ENCODE results near the gene XYLB. TPM values are rescaled to one million over a fixed set of nuclear protein-coding genes. Genes with fewer than 3 reads are reported as not detected.

The XYLB gene
- total RNA-seq, 5 donors from 2014 or later (not counting 1 experiment from before 2014, with no cell fraction given): 0.59 to 1.9 (median 1.0) TPM

DNA sequence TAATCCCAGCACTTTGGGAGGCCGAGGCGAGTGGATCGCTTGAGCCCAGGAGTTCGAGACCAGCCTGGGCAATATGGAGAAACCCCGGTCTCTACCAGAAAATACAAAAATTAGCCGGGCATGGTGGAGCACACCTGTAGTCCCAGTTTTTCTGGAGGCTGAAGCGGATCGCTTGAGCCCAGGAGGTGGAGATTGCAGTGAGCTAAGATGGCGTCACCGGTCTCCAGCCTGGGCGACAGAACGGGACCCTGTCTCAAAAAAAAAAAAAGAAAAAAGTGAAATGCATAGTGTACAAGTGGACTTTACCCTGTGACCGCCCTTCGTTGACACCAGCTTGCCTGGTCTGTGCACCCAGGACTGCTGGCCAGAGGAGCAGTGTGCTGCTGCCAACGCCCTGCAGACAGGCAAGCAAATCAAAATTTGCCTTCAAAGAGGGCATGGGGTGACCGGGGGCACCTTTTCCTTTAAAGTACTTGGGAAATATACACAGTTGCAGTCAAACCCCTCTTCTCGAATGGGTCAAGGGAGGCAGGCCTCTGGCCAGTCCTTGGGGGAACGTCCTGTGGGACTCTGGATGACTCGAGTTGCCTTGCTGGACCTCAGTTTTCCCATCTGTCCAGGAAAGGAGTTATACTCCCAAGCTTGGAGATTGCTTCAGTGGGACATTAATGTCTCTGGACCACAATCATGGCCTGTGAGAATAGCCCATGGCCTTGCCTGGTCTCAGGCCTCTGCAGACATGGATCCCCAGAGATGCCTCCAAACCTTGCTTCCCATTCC is 1.0 kb downstream of the XYLB start:
- peak overlapping the region in 2 of 3 donors; percentile 58 to 69 for H3K4me3 Mint-ChIP-seq
- H3K4me3 ChIP-seq (ENCODE audit: control insufficient read depth in 1 of 2, extremely low read depth in 1 of 2, low read length in 1 of 2): peak overlapping the region; percentile 55 to 59
- POLR2A ChIA-PET: no interaction called here
- peaks cover 3 to 6% (median 4%) of the 10 kb centered on the region in 3 donors for H3K4me1 Mint-ChIP-seq
- H3K27me3 ChIP-seq (replicated peaks in 1 of 2; ENCODE audit: control insufficient read depth in 2 of 2, extremely low read depth in 1 of 2, insufficient read depth in 2 of 2, low read length in 1 of 2): peaks cover 0 to 3% of the 10 kb centered on the region in 2 experiments
- CTCF ChIA-PET: interaction anchor here (0.6 to 1.6 kb wide), 3 partner anchors 31 to 183 kb away, joined by 3 to 5 read pairs (median 3); no protein-coding TSS in a partner anchor
- no peaks in the 10 kb centered on the region for H3K36me3 Mint-ChIP-seq
- H3K27ac ChIP-seq (ENCODE audit: low read length): no peak overlapping the region
- WGBS (ENCODE audit: insufficient coverage): 92% methylated on average over 19 of the region's 19 CpGs
- H3K9me3 Mint-ChIP-seq: no peaks in the 10 kb centered on the region
- H3K36me3 ChIP-seq (ENCODE audit: control insufficient read depth in 2 of 2, extremely low read depth in 1 of 2, insufficient read depth in 1 of 2, low read length in 1 of 2): no peaks in the 10 kb centered on the region
- H3K9me3 ChIP-seq: no peaks in the 10 kb centered on the region
- DNase-seq (no peak), ATAC-seq (replicated peaks in 1 of 4) (no peak)
- H3K4me1 ChIP-seq (ENCODE audit: control insufficient read depth in 1 of 2, extremely low read depth in 1 of 2, insufficient read depth in 2 of 2, low read length in 2 of 2): peaks cover 0 to 14% of the 10 kb centered on the region in 2 experiments
- H3K27me3 Mint-ChIP-seq: no peaks in the 10 kb centered on the region
- no peak overlapping the region for H3K27ac Mint-ChIP-seq

DNA sequence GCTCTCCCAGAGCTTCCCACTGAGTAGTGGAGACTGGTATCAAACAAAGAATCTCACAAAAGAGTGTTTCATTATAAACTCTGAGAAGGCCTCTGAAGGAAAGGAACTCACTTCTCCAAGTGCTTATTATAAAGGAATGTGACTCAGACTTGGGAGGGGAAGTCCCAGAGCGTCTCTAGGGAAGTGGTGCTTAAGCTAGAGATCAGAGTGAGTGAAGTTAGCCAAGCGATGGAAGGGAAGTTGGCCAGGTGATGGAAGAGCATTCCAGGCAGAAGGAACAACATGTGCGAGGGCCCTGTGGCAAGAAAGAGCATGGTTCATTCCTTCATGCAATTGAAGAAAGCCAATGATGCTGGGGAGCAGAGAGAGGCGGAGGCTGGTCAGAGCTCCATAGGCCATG is 2.3 kb downstream of the XYLB start:
- WGBS (ENCODE audit: insufficient coverage): 93% methylated on average over 4 of the region's 4 CpGs
- Histone ChIP-seq H3K27me3 (replicated peaks in 1 of 2; ENCODE audit: control insufficient read depth in 2 of 2, extremely low read depth in 1 of 2, insufficient read depth in 2 of 2, low read length in 1 of 2) (peaks cover 0 to 3% of the 10 kb centered on the region in 2 experiments), H3K36me3 (ENCODE audit: control insufficient read depth in 2 of 2, extremely low read depth in 1 of 2, insufficient read depth in 1 of 2, low read length in 1 of 2) (no peaks in the 10 kb centered on the region), H3K9me3 (no peaks in the 10 kb centered on the region), H3K27ac (ENCODE audit: low read length) (no peak overlapping the region), H3K4me1 (ENCODE audit: control insufficient read depth in 1 of 2, extremely low read depth in 1 of 2, insufficient read depth in 2 of 2, low read length in 2 of 2) (peaks cover 0 to 14% of the 10 kb centered on the region in 2 experiments), H3K4me3 (ENCODE audit: control insufficient read depth in 1 of 2, extremely low read depth in 1 of 2, low read length in 1 of 2) (no peak overlapping the region)
- no peak overlapping the region for H3K4me3 Mint-ChIP-seq
- H3K4me1 Mint-ChIP-seq: peaks cover 3 to 6% (median 4%) of the 10 kb centered on the region in 3 donors
- H3K27me3 Mint-ChIP-seq: no peaks in the 10 kb centered on the region
- ChIA-PET CTCF (no interaction called here), POLR2A (no interaction called here)
- DNase-seq: no peak
- no peaks in the 10 kb centered on the region for H3K9me3 Mint-ChIP-seq
- H3K36me3 Mint-ChIP-seq: no peaks in the 10 kb centered on the region
- ATAC-seq (replicated peaks in 1 of 4): no peak
- H3K27ac Mint-ChIP-seq: no peak overlapping the region

DNA sequence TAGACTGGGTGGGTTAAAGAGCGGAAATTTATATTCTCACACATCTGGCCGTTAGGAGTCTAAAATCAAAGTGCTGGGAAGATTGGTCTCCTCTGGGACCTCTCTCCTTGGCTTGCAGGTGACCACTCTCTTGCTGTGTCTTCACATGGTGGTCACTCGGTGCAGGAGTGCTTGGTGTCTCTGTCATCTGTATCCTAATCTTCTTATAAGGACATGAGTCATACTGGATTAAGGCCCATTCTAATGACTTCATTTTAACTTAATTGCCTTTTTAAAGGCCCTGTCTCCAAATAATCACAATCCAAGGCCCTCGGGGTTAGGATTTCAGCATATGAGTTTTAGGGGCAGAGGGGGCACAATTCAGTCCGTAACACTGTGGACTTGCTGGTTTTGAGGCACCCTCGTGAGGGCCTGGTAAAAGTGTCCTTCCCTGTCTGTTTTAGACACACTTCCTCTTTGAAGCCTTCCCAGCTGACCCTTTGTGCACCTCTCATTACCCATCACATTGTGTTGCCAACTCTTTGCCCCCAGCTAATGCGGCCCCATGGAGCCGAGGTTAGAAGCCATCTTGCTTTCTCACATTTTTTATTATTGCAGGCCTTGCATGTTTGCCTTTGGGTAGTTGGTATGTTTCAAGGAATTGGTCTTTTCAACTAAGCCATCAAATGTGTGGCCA is 3.2 kb downstream of the XYLB start:
- Mint-ChIP-seq H3K9me3 (no peaks in the 10 kb centered on the region), H3K4me3 (no peak overlapping the region), H3K27me3 (no peaks in the 10 kb centered on the region), H3K36me3 (no peaks in the 10 kb centered on the region), H3K27ac (no peak overlapping the region), H3K4me1 (peaks cover 3 to 6% (median 4%) of the 10 kb centered on the region in 3 donors)
- ChIA-PET CTCF (interaction anchor here in 1 of 2 donors (0.6 kb wide), 1 partner anchor 203 kb away, joined by 3 read pairs; no protein-coding TSS in a partner anchor), POLR2A (no interaction called here)
- Histone ChIP-seq H3K4me3 (ENCODE audit: control insufficient read depth in 1 of 2, extremely low read depth in 1 of 2, low read length in 1 of 2) (no peak overlapping the region), H3K27ac (ENCODE audit: low read length) (no peak overlapping the region), H3K9me3 (no peaks in the 10 kb centered on the region), H3K27me3 (replicated peaks in 1 of 2; ENCODE audit: control insufficient read depth in 2 of 2, extremely low read depth in 1 of 2, insufficient read depth in 2 of 2, low read length in 1 of 2) (peaks cover 0 to 3% of the 10 kb centered on the region in 2 experiments), H3K36me3 (ENCODE audit: control insufficient read depth in 2 of 2, extremely low read depth in 1 of 2, insufficient read depth in 1 of 2, low read length in 1 of 2) (no peaks in the 10 kb centered on the region), H3K4me1 (ENCODE audit: control insufficient read depth in 1 of 2, extremely low read depth in 1 of 2, insufficient read depth in 2 of 2, low read length in 2 of 2) (peaks cover 0 to 14% of the 10 kb centered on the region in 2 experiments)
- ATAC-seq (replicated peaks in 1 of 4): no peak
- no peak for DNase-seq
- 100% methylated on average over 3 of the region's 8 CpGs for WGBS (ENCODE audit: insufficient coverage)

DNA sequence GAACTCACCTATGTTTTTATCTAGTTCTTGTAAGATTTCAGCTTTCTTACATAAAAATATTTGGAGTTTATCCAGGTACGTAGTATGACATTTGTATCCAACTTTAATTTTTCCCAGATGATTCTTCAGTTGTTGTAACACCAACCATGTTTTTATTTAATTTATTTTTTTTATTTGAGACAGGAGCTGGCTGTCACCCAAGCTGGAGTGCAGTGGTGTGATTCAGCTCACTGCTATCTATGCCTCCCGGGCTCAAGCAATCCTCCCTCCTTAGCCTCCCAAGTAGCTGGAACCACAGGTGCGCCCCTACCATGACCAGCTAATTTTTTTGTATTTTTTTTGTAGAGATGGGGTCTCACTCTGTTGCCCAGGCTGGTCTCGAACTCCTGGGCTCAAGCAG is 6.6 kb downstream of the XYLB start:
- no peaks in the 10 kb centered on the region for H3K27me3 ChIP-seq (replicated peaks in 1 of 2; ENCODE audit: control insufficient read depth in 2 of 2, extremely low read depth in 1 of 2, insufficient read depth in 2 of 2, low read length in 1 of 2)
- no peaks in the 10 kb centered on the region for H3K27me3 Mint-ChIP-seq
- no peak for ATAC-seq (replicated peaks in 1 of 4)
- no peaks in the 10 kb centered on the region for H3K9me3 ChIP-seq
- H3K36me3 Mint-ChIP-seq: no peaks in the 10 kb centered on the region
- H3K4me3 ChIP-seq (ENCODE audit: control insufficient read depth in 1 of 2, extremely low read depth in 1 of 2, low read length in 1 of 2): no peak overlapping the region
- H3K27ac Mint-ChIP-seq: no peak overlapping the region
- ChIA-PET POLR2A (interaction anchor here in 1 of 2 donors (0.5 kb wide), 1 partner anchor 144 kb away, joined by 4 read pairs; no protein-coding TSS in a partner anchor), CTCF (no interaction called here)
- DNase-seq: no peak
- no peaks in the 10 kb centered on the region for H3K36me3 ChIP-seq (ENCODE audit: control insufficient read depth in 2 of 2, extremely low read depth in 1 of 2, insufficient read depth in 1 of 2, low read length in 1 of 2)
- H3K9me3 Mint-ChIP-seq: no peaks in the 10 kb centered on the region
- no CpG with 5 or more reads among the region's 4 CpGs for WGBS (ENCODE audit: insufficient coverage)
- no peak overlapping the region for H3K27ac ChIP-seq (ENCODE audit: low read length)
- H3K4me1 Mint-ChIP-seq: peaks cover 0 to under 1% (median 0%) of the 10 kb centered on the region in 3 donors
- H3K4me1 ChIP-seq (ENCODE audit: control insufficient read depth in 1 of 2, extremely low read depth in 1 of 2, insufficient read depth in 2 of 2, low read length in 2 of 2): no peaks in the 10 kb centered on the region
- no peak overlapping the region for H3K4me3 Mint-ChIP-seq

DNA sequence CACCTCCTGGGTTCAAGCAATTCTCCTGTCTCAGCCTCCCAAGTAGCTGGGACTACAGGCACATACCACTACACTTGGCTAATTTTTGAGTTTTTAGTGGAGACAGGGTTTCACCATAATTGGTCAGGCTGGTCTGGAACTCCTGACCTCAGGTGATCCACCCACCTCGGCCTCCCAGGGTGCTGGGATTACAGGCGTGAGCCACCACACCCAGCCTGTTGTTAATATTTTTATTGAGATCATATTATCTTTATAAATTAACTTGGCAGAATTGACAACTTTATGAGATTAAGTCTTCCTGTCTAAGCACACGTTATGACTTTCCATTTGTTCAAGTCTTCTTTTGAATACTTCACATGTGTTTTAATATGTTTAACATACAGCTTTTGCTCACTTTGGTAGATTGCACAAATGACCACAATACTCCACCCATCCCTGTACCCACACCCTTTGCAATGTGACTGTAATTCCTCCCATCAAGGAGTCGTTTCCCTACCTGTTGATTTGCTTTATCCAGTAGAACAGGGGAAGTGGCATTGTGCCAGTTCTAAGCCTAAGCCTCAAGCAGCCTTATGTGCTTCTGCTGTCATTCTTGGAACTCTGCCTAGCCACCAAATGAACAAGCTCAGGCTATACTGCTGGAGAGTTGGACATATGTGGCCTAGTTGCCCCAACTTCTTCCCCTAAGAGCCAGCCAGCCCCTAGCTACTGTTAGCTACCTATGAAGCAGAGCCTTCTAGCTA is 8.2 kb downstream of the XYLB start:
- Histone ChIP-seq H3K9me3 (no peaks in the 10 kb centered on the region), H3K4me1 (ENCODE audit: control insufficient read depth in 1 of 2, extremely low read depth in 1 of 2, insufficient read depth in 2 of 2, low read length in 2 of 2) (no peaks in the 10 kb centered on the region), H3K36me3 (ENCODE audit: control insufficient read depth in 2 of 2, extremely low read depth in 1 of 2, insufficient read depth in 1 of 2, low read length in 1 of 2) (no peaks in the 10 kb centered on the region), H3K27me3 (replicated peaks in 1 of 2; ENCODE audit: control insufficient read depth in 2 of 2, extremely low read depth in 1 of 2, insufficient read depth in 2 of 2, low read length in 1 of 2) (no peaks in the 10 kb centered on the region), H3K4me3 (ENCODE audit: control insufficient read depth in 1 of 2, extremely low read depth in 1 of 2, low read length in 1 of 2) (no peak overlapping the region), H3K27ac (ENCODE audit: low read length) (no peak overlapping the region)
- peaks cover 2% of the 10 kb centered on the region for H3K36me3 Mint-ChIP-seq
- 63% methylated on average over 1 of the region's 4 CpGs for WGBS (ENCODE audit: insufficient coverage)
- ChIA-PET CTCF (interaction anchor here in 1 of 2 donors (0.6 kb wide), 1 partner anchor 19 kb away, joined by 3 read pairs; no protein-coding TSS in a partner anchor), POLR2A (interaction anchor here in 1 of 2 donors (0.5 kb wide), 1 partner anchor 922 kb away, joined by 3 read pairs; no protein-coding TSS in a partner anchor)
- H3K27ac Mint-ChIP-seq: no peak overlapping the region
- H3K4me3 Mint-ChIP-seq: no peak overlapping the region
- no peak for ATAC-seq (replicated peaks in 1 of 4)
- no peaks in the 10 kb centered on the region for H3K27me3 Mint-ChIP-seq
- H3K4me1 Mint-ChIP-seq: no peaks in the 10 kb centered on the region
- H3K9me3 Mint-ChIP-seq: no peaks in the 10 kb centered on the region
- no peak for DNase-seq

DNA sequence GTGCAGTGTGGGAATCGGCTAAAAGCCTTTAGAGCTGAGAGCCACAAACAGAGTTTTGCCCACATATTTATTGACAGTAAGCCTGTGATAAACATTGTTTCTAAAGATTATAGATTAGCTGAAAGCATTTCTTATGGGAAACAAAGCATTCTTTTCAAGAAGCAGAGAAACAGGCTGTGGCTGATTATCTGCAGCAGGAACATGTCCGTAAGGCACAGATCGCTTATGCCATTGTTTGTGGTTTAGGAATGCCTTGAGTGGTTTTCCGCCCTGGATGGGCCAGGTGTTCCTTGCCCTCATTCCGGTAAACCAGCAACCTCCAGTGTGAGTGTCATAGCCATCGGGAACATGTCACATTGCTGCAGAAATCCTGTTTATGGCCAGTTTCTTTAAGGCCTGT is 12.5 kb downstream of the XYLB start:
- 97% methylated on average over 5 of the region's 6 CpGs for WGBS (ENCODE audit: insufficient coverage)
- POLR2A ChIA-PET: no interaction called here
- Mint-ChIP-seq H3K9me3 (no peaks in the 10 kb centered on the region), H3K27ac (no peak overlapping the region), H3K27me3 (no peaks in the 10 kb centered on the region), H3K4me3 (no peak overlapping the region), H3K4me1 (peaks cover 0 to 3% (median under 1%) of the 10 kb centered on the region in 3 donors), H3K36me3 (peaks cover 2% of the 10 kb centered on the region)
- Histone ChIP-seq H3K9me3 (no peaks in the 10 kb centered on the region), H3K27me3 (replicated peaks in 1 of 2; ENCODE audit: control insufficient read depth in 2 of 2, extremely low read depth in 1 of 2, insufficient read depth in 2 of 2, low read length in 1 of 2) (no peaks in the 10 kb centered on the region), H3K4me1 (ENCODE audit: control insufficient read depth in 1 of 2, extremely low read depth in 1 of 2, insufficient read depth in 2 of 2, low read length in 2 of 2) (no peaks in the 10 kb centered on the region), H3K4me3 (ENCODE audit: control insufficient read depth in 1 of 2, extremely low read depth in 1 of 2, low read length in 1 of 2) (no peak overlapping the region), H3K27ac (ENCODE audit: low read length) (no peak overlapping the region), H3K36me3 (ENCODE audit: control insufficient read depth in 2 of 2, extremely low read depth in 1 of 2, insufficient read depth in 1 of 2, low read length in 1 of 2) (no peaks in the 10 kb centered on the region)
- CTCF ChIA-PET: interaction anchor here in 1 of 2 donors (0.6 kb wide), 1 partner anchor 200 kb away, joined by 8 read pairs; no protein-coding TSS in a partner anchor
- DNase-seq: no peak
- ATAC-seq (replicated peaks in 1 of 4): no peak
